Peyer's patch (tissue), 4 donors: ENCODE measurements around the gene DPP9. TPM values are rescaled to one million over a fixed set of nuclear protein-coding genes. Genes with fewer than 3 reads are reported as not detected.
"Not testable (repeated sequence)": the region's sequence is repeated elsewhere in the genome, so short reads cannot be mapped to it uniquely, and the experiment has no call there.

Source experiments
- DNase-seq, 3 donors: peaks; one replicate each; pipeline ENCODE4 v3.0.0-alpha.2; 2017 to 2019
- H3K27ac ChIP-seq, 4 donors: fragments of 200-600 bp; sonication (generic); one replicate each; pipeline ENCODE4 v1.5.1; 2016 to 2019
- H3K27me3 ChIP-seq, 2 donors: fragments of 200-600 bp; sonication (generic); one replicate each; pipeline ENCODE4 v1.5.1; 2019
- H3K36me3 ChIP-seq, 3 donors: fragments of 200-600 bp; sonication (generic); one replicate each; pipeline ENCODE4 v1.5.1; 2016 to 2019
- H3K4me1 ChIP-seq, 4 donors: fragments of 200-600 bp; sonication (generic); one replicate each; pipeline ENCODE4 v1.5.1; 2016 to 2019
- H3K4me3 ChIP-seq, 4 donors: fragments of 200-600 bp; sonication (generic); 1 replicate in 3 of 4; 2 replicates in 1 of 4; pipeline ENCODE4 v1.5.1; 2016 to 2019; ENCODE audit warnings: mild to moderate bottlenecking in 1 of 4
- H3K9me3 ChIP-seq, 4 donors: fragments of 200-600 bp; sonication (generic); one replicate each; pipeline ENCODE4 v1.5.1; 2016 to 2019; ENCODE audit warnings: mild to moderate bottlenecking in 1 of 4
- CTCF ChIP-seq, 6 experiments: fragments of 450-650 bp in 4 of 6; fragments of 200-600 bp in 2 of 6; sonication (generic) in 1 of 6; IDR thresholded peaks; one replicate each; pipeline ENCODE4 v1.5.1; 2017 to 2019; ENCODE audit warnings: antibody characterized with exemption in 6 of 6, mild to moderate bottlenecking in 3 of 6, moderate library complexity in 1 of 6
- POLR2A ChIP-seq, 2 donors: fragments of 450-650 bp; IDR thresholded peaks; one replicate each; pipeline ENCODE4 v1.5.1; 2017; ENCODE audit warnings: antibody characterized with exemption in 2 of 2, mild to moderate bottlenecking in 2 of 2, moderate library complexity in 2 of 2
- total RNA-seq, 4 donors: library from RNA; depleted of rRNA; stranded (reverse); fragments of >200 nt; gene quantifications; one replicate each; pipeline ENCODE4 v1.1.0, GENCODE V29; 2016

Gene DPP9
- total RNA-seq, 4 donors from 2014 or later = 102 to 279 (median 168) TPM

GRCh38 chr19:4687396-4687795 lies 36.2 kb downstream of the DPP9 start:
- no peak overlapping the region for H3K27ac ChIP-seq
- H3K9me3 ChIP-seq = no peaks in the 10 kb centered on the region
- H3K36me3 ChIP-seq = peaks cover 0 to 92% (median 0%) of the 10 kb centered on the region in 3 donors
- TF ChIP-seq POLR2A (IDR thresholded peaks at IDR 0.05) (no peak), CTCF (IDR thresholded peaks at IDR 0.05) (no peak)
- DNase-seq = no peak
- no peaks in the 10 kb centered on the region for H3K27me3 ChIP-seq
- H3K4me3 ChIP-seq = no peak overlapping the region
- H3K4me1 ChIP-seq = no peaks in the 10 kb centered on the region

- Histone ChIP-seq H3K27ac (no peak overlapping the region), H3K9me3 (no peaks in the 10 kb centered on the region), H3K27me3 (no peaks in the 10 kb centered on the region), H3K4me3 (no peak overlapping the region), H3K36me3 (peaks cover 0 to 90% (median 0%) of the 10 kb centered on the region in 3 donors), H3K4me1 (no peaks in the 10 kb centered on the region)
- DNase-seq = no peak
- no peak for TF ChIP-seq CTCF (IDR thresholded peaks at IDR 0.05)
- no peak for TF ChIP-seq POLR2A (IDR thresholded peaks at IDR 0.05)
Measured at GRCh38 chr19:4686700-4687099, 36.9 kb downstream of the DPP9 start.

- no peak overlapping the region for H3K27ac ChIP-seq
- no peak for DNase-seq
- no peaks in the 10 kb centered on the region for H3K9me3 ChIP-seq
- H3K4me1 ChIP-seq = no peaks in the 10 kb centered on the region
- no peak overlapping the region for H3K4me3 ChIP-seq
- peaks cover 0 to 81% (median 0%) of the 10 kb centered on the region in 3 donors for H3K36me3 ChIP-seq
- TF ChIP-seq CTCF (IDR thresholded peaks at IDR 0.05) (no peak), POLR2A (IDR thresholded peaks at IDR 0.05) (no peak)
- H3K27me3 ChIP-seq = no peaks in the 10 kb centered on the region
Measured at GRCh38 chr19:4684312-4685095, 39.1 kb downstream of the DPP9 start.

- H3K27ac ChIP-seq = no peak overlapping the region
- no peak for DNase-seq
- H3K36me3 ChIP-seq = peaks cover 0 to 80% (median 0%) of the 10 kb centered on the region in 3 donors
- H3K9me3 ChIP-seq = no peaks in the 10 kb centered on the region
- no peaks in the 10 kb centered on the region for H3K27me3 ChIP-seq
- no peaks in the 10 kb centered on the region for H3K4me1 ChIP-seq
- H3K4me3 ChIP-seq = no peak overlapping the region
- TF ChIP-seq POLR2A (IDR thresholded peaks at IDR 0.05) (no peak), CTCF (IDR thresholded peaks at IDR 0.05) (no peak)
Measured at GRCh38 chr19:4682417-4683200, 41.0 kb downstream of the DPP9 start.

- H3K4me1 ChIP-seq = not testable (repeated sequence)
- peaks cover 0 to 81% (median 0%) of the 10 kb centered on the region in 3 donors for H3K36me3 ChIP-seq
Measured at GRCh38 chr19:4680021-4680420, 43.6 kb downstream of the DPP9 start.

More at GRCh38 chr19:4680021-4680420, 43.6 kb downstream of the DPP9 start:
- H3K9me3 ChIP-seq, DNase-seq, H3K27ac ChIP-seq, H3K4me3 ChIP-seq, H3K27me3 ChIP-seq: not testable (repeated sequence)
